VCaP (cell line): Measurements from ENCODE around the gene SLC25A2.
"Not testable (repeated sequence)": the region's sequence is repeated elsewhere in the genome, so short reads cannot be mapped to it uniquely, and the experiment has no call there.

Experiments
- H3K27ac ChIP-seq: fragments of 450-650 bp; 2 replicates; pipeline ENCODE4 v1.5.1; 2017
- CTCF ChIP-seq: fragments of 450-650 bp; conservative IDR thresholded peaks from 2 replicates; pipeline ENCODE4 v1.5.1; 2017; ENCODE audit warnings: mild to moderate bottlenecking, moderate library complexity

Gene SLC25A2

GRCh38 chr5:141303756-141304155, at the start of gene SLC25A2:
SLC25A2 (minus strand) TSS chr5:141304049; CDS start chr5:141303865, 184 bp downstream.
- no peak within 1 kb of the TSS for H3K27ac ChIP-seq
- TF ChIP-seq CTCF = no peak

GRCh38 chr5:141351591-141351990, 47.7 kb upstream of the SLC25A2 start:
- H3K27ac ChIP-seq = no peak overlapping the region
- TF ChIP-seq CTCF = no peak

DNA sequence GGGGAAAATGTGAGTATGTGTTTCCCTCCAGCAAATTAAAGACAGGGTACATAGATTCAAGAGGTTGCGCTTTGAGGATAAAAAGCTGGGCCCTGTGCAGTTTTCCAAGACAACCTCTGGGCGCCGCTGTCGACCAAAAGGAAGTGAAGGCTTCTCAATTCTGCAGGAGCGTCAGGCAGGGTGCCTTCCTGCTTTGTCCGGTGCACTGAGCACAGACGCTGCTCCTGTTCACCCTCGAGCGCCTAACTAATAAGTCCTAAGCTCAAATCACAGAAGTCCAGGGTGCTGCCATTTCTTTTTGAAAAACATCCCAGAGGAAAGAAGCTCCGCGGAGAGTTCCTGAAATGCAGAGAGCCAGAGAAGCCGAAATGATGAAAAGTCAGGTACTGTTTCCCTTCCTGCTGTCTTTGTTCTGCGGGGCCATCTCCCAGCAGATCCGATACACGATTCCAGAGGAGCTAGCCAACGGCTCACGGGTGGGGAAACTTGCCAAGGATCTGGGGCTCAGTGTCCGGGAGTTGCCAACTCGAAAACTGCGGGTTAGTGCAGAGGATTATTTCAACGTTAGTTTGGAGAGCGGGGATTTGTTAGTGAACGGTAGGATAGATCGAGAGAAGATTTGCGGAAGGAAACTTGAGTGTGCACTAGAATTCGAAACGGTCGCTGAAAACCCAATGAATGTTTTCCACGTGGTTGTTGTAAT, 46.2 kb upstream of the SLC25A2 start, which contains the start of gene PCDHGB1:
Gene PCDHGB1, plus strand, starts transcription at position 183 of the 703 bp plus-strand sequence. Its CDS starts 162 bp downstream, at position 345.
- peak; percentile 73 for TF ChIP-seq CTCF

DNA sequence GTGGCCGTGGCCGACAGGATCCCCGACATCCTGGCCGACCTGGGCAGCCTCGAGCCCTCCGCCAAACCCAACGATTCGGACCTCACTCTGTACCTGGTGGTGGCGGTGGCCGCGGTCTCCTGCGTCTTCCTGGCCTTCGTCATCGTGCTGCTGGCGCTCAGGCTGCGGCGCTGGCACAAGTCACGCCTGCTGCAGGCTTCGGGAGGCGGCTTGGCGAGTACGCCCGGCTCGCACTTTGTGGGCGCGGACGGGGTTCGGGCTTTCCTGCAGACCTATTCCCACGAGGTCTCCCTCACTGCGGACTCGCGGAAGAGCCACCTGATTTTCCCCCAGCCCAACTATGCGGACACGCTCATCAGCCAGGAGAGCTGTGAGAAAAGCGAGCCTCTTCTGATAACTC, 42.2 kb upstream of the SLC25A2 start:
- H3K27ac ChIP-seq = not testable (repeated sequence)

More for the DNA sequence above, 46.2 kb upstream of the SLC25A2 start, which contains the start of gene PCDHGB1:
- H3K27ac ChIP-seq = peak within 1 kb of the TSS; percentile 38; the same call in 1 of the 2 replicates

DNA sequence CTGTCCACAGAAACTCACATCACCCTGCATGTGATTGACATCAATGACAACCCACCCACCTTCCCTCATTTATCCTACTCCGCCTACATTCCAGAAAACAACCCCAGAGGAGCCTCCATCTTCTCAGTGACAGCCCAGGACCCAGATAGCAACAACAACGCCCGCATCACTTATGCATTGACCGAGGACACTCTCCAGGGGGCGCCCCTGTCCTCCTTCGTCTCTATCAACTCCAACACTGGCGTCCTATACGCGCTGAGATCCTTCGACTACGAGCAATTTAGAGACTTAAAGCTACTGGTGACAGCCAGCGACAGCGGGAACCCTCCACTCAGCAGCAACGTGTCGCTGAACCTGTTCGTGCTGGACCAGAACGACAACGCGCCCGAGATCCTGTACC, 41.5 kb upstream of the SLC25A2 start:
- H3K27ac ChIP-seq = no peak overlapping the region
- no peak for TF ChIP-seq CTCF

DNA sequence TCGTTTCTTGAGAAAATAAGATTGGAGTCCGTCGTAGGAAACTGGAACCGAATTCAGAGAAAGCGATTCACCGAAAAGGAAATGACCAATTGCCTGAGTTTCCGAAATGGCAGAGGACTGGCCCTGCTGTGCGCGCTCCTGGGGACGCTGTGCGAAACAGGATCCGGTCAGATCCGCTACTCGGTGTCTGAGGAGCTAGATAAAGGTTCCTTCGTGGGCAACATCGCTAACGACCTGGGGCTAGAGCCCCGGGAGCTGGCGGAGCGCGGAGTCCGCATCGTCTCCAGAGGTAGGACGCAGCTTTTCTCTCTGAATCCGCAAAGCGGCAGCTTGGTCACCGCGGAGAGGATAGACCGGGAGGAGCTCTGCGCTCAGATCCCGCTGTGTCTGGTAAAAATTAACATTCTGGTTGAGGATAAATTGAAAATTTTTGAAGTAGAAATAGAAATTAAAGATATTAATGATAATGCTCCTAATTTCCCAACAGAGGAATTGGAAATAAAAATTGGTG, 40.2 kb upstream of the SLC25A2 start:
- no peak overlapping the region for H3K27ac ChIP-seq
- TF ChIP-seq CTCF = no peak

DNA sequence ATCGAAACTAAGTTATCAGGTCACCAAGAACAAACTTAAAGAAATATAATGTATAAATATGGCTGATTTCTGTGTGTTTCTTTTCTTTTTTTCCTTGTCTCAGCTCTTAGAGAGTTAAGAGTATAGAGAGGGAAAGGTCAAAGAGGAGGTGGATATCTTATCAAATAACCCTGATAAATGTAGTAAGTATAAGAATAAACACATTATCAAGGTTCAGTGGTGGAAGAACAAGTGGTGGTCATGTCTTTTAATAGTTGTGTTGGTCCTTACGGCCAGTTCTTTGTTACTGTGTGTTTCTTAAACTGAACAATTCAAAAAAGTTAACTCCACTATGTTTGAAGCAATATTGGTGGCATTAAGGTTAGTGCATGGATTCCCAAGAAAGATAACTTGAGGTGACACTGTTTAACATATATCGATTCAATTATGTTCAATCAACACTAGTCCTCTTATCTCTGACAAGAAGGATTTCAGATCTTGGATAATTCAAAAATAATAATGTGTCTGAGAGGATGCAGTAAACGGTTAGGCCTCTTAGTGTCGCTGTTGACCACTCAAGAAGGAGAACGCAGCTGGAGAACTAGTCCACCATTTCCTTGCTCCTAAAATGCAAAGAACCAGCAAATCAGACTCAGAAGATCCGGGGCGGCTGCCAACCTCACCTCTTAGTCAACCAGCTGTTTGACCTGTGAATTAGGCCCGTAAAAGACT, 39.5 kb upstream of the SLC25A2 start, which contains the start of gene PCDHGA3:
Gene PCDHGA3, plus strand, starts transcription at position 588 of the 711 bp plus-strand sequence. CDS start 205 bp downstream, outside the sequence.
- no peak; the same call in 1 of the 2 replicates for TF ChIP-seq CTCF
- H3K27ac ChIP-seq = no peak within 1 kb of the TSS
